Measurements from ENCODE around the gene HMHB1.

The HMHB1 gene

GRCh38 chr5:143837306-143837848 is 25.4 kb downstream of the HMHB1 start:
- H3K4me3 ChIP-seq (ENCODE audit: low read depth, low read length): no peak overlapping the region
- no peak for TF ChIP-seq CTCF (IDR thresholded peaks at IDR 0.05; ENCODE audit: borderline replicate concordance, insufficient read depth, low read depth, low read length)

GRCh38 chr5:143841446-143841845 is 29.5 kb downstream of the HMHB1 start:
- no peak for TF ChIP-seq CTCF (IDR thresholded peaks at IDR 0.05; ENCODE audit: borderline replicate concordance, insufficient read depth, low read depth, low read length)
- no peak overlapping the region for H3K4me3 ChIP-seq (ENCODE audit: low read depth, low read length)

- TF ChIP-seq CTCF (IDR thresholded peaks at IDR 0.05; ENCODE audit: borderline replicate concordance, insufficient read depth, low read depth, low read length): no peak
Observed at GRCh38 chr5:143842920-143843319, 31.0 kb downstream of the HMHB1 start.

GRCh38 chr5:143843461-143843860 is 31.5 kb downstream of the HMHB1 start:
- H3K4me3 ChIP-seq (ENCODE audit: low read depth, low read length): no peak overlapping the region
- TF ChIP-seq CTCF (IDR thresholded peaks at IDR 0.05; ENCODE audit: borderline replicate concordance, insufficient read depth, low read depth, low read length): no peak

More at GRCh38 chr5:143842920-143843319, 31.0 kb downstream of the HMHB1 start:
- no peak overlapping the region for H3K4me3 ChIP-seq (ENCODE audit: low read depth, low read length)

GRCh38 chr5:143850050-143850683 is 38.2 kb downstream of the HMHB1 start:
- H3K4me3 ChIP-seq (ENCODE audit: low read depth, low read length): no peak overlapping the region

GRCh38 chr5:143851383-143851782 is 39.4 kb downstream of the HMHB1 start:
- no peak overlapping the region for H3K4me3 ChIP-seq (ENCODE audit: low read depth, low read length)
- TF ChIP-seq CTCF (IDR thresholded peaks at IDR 0.05; ENCODE audit: borderline replicate concordance, insufficient read depth, low read depth, low read length): no peak

More at GRCh38 chr5:143850050-143850683, 38.2 kb downstream of the HMHB1 start:
- TF ChIP-seq CTCF (IDR thresholded peaks at IDR 0.05; ENCODE audit: borderline replicate concordance, insufficient read depth, low read depth, low read length): no peak

GRCh38 chr5:143860211-143860610 is 48.2 kb downstream of the HMHB1 start:
- no peak overlapping the region for H3K4me3 ChIP-seq (ENCODE audit: low read depth, low read length)

More at GRCh38 chr5:143860211-143860610, 48.2 kb downstream of the HMHB1 start:
- TF ChIP-seq CTCF (IDR thresholded peaks at IDR 0.05; ENCODE audit: borderline replicate concordance, insufficient read depth, low read depth, low read length): peak; percentile 8; the same call in 1 of the 2 replicates
